ENCODE results near the gene LHX3. TPM values are rescaled to one million over a fixed set of nuclear protein-coding genes. Genes with fewer than 3 reads are reported as not detected.

Gene LHX3
- total and polyA plus RNA-seq, 2 of the 8 experiments (the other 6 are each of a cell fraction or from before 2014, with no cell fraction given) = 0.02 TPM; not detected in 1

DNA sequence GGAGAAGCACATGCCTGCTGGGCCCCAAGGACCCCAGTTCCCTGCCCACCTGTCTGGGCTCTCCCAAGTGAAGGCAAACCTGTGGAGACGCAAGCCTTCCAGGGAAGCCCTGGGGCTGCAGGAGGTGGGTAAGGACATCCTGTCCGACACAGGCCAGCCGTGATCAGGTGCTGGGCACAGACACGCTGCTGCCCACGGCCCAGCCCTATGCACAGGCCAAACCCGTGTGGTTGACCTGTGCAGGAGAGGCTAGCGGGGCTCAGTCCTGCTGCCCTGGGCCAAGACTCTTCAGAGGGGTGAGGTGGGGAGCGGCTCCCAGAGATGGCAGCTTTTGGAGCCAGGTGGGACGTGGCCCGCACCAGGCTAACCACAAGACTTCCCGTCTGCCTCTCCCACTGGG, 14.3 kb downstream of the LHX3 start (continued):
- TF ChIP-seq CHD7 (IDR thresholded peaks at IDR 0.05; ENCODE audit: insufficient replicate concordance, low read length) = no peak
- no peak for TF ChIP-seq SP4 (IDR thresholded peaks at IDR 0.05; ENCODE audit: low read length)

Data from H1 (cell line).